Spleen (tissue), 11 donors: ENCODE measurements around the gene CGNL1. TPM values are rescaled to one million over a fixed set of nuclear protein-coding genes. Genes with fewer than 3 reads are reported as not detected.

ENCODE experiments used
- DNase-seq: peaks from one replicate; pipeline ENCODE4 v3.0.0-alpha.2; 2020
- H3K27ac ChIP-seq, 8 donors: fragments of 200-600 bp; sonication (generic) in 7 of 8; 1 replicate in 4 of 8; 2 replicates in 4 of 8; pipeline versions ENCODE4 v1.5.0 to v1.8.0; 2016 to 2021; ENCODE audit warnings: inconsistent platforms in 4 of 8, mild to moderate bottlenecking in 4 of 8, moderate library complexity in 1 of 8
- H3K27me3 ChIP-seq, 7 donors: fragments of 200-600 bp; sonication (generic) in 6 of 7; replicated peaks in 1 of 7; 1 replicate in 4 of 7; 2 replicates in 3 of 7; pipeline versions ENCODE4 v1.5.0 to v1.8.0; 2016 to 2021; ENCODE audit warnings: inconsistent platforms in 3 of 7, mild to moderate bottlenecking in 1 of 7
- H3K36me3 ChIP-seq, 6 donors: fragments of 200-600 bp; sonication (generic) in 5 of 6; 1 replicate in 4 of 6; 2 replicates in 2 of 6; pipeline versions ENCODE4 v1.5.0 to v1.8.0; 2016 to 2021; ENCODE audit warnings: inconsistent platforms in 2 of 6
- H3K4me1 ChIP-seq, 6 donors: fragments of 200-600 bp; sonication (generic) in 5 of 6; 1 replicate in 3 of 6; 2 replicates in 3 of 6; pipeline versions ENCODE4 v1.5.0 to v1.8.0; 2016 to 2021; ENCODE audit warnings: inconsistent platforms in 3 of 6
- H3K4me3 ChIP-seq, 8 donors: fragments of 200-600 bp; sonication (generic) in 7 of 8; 1 replicate in 4 of 8; 2 replicates in 4 of 8; pipeline versions ENCODE4 v1.5.0 to v1.8.0; 2016 to 2021; ENCODE audit warnings: inconsistent platforms in 4 of 8, mild to moderate bottlenecking in 4 of 8, moderate library complexity in 2 of 8
- H3K9me3 ChIP-seq, 8 donors: fragments of 200-600 bp; sonication (generic) in 7 of 8; 1 replicate in 4 of 8; 2 replicates in 4 of 8; pipeline versions ENCODE4 v1.5.0 to v1.8.0; 2016 to 2021; ENCODE audit warnings: inconsistent platforms in 4 of 8
- POLR2A ChIP-seq, 3 donors: fragments of 450-650 bp; IDR thresholded peaks; one replicate each; pipeline ENCODE4 v1.5.1; 2017; ENCODE audit warnings: antibody characterized with exemption in 3 of 3, mild to moderate bottlenecking in 1 of 3
- POLR2AphosphoS5 ChIP-seq, 3 donors: sonication (generic); formaldehyde crosslinking; IDR thresholded peaks; one replicate each; pipeline ENCODE4 v1.5.1; 2017; ENCODE audit warnings: antibody characterized with exemption in 3 of 3
- WGBS, 5 donors: extraction: QIAGEN DNeasy Blood & Tissue Kit in 3 of 5; methylation state at CpG; one replicate each; pipeline versions ENCODE4 v1.1.5 to v1.1.7; 2013 to 2018; 5-methylcytosine and 5-hydroxymethylcytosine counted together
- intact Hi-C: fragments of 100-400 bp; cut with DNase I; formaldehyde crosslinking; loops from one replicate; pipeline ENCODE4 v1.15.0; 2023; ENCODE audit warnings: low total_unique reads
- polyA plus RNA-seq, 3 donors: library from polyadenylated mRNA; stranded (reverse); fragments of 200-250 nt; gene quantifications; one replicate each; pipeline ENCODE4 v1.2.1, GENCODE V29; 2013
- total RNA-seq, 7 donors: library from RNA; depleted of rRNA in 3 of 7; stranded (reverse); fragments of >200 nt in 3 of 7; fragmentation: NEBNext Ultra II Directional in 4 of 7; extraction: Animal tissue kit (Norgen Biotek cat#: 25700) in 4 of 7; gene quantifications; one replicate each; pipeline versions ENCODE4 v1.1.0 to v1.2.1, GENCODE V29; 2016 to 2021
- TF ChIP-seq, protein P1 (sequence below), 11 experiments: fragments of 200-600 bp in 7 of 11; fragments of 450-650 bp in 4 of 11; sonication (generic) in 4 of 11; IDR thresholded peaks in 8 of 11; conservative IDR thresholded peaks in 3 of 11; 1 replicate in 7 of 11; 2 replicates in 4 of 11; pipeline versions ENCODE4 v1.4.0 to v1.8.0; 2016 to 2021; ENCODE audit warnings: antibody characterized with exemption in 11 of 11, inconsistent platforms in 4 of 11, mild to moderate bottlenecking in 1 of 11
- donor health status: healthy with polysubstance abuse.
- donor health status: DM: no; HTN: no; CAD: no; lungs with moderate emphysema.
- donor health status: DM: no; HTN: no; CAD: no.
- donor health status: Bipolar disorder and iron deficiency.
- donor health status: healthy.
- donor health status: DM: no; HTN: no; CAD: no.
- donor health status: DM: yes; HTN: yes; CAD: no.

Gene CGNL1
- total and polyA plus RNA-seq, 10 donors: 0.07 to 0.73 (median 0.36) TPM

DNA sequence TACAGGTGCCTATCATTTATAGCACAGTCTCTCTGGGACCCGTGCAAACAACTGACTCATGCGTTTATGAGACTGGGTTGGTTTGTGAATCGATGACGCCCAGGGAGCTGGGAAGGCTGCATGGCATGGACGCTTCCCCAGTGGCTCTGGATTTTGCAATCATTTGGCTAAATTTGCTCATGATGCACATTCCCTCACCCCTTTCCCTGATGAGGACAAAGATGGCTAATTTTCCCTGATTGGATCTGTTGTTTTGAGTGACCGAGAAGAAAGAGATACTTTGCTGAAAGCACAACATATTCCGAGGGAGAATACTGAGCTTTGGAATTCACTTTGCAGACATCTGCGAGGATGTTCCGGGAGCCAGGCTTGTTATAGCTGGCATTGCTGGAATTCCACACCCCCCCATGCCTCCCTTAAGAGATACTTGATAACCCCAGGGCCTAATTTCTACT lies 51.1 kb downstream of the CGNL1 start:
- Histone ChIP-seq H3K4me1 (no peaks in the 10 kb centered on the region), H3K27me3 (no peaks in the 10 kb centered on the region), H3K9me3 (no peaks in the 10 kb centered on the region), H3K4me3 (no peak overlapping the region), H3K27ac (no peak overlapping the region), H3K36me3 (no peaks in the 10 kb centered on the region)
- WGBS, 5 donors: 77 to 88% (median 78%) methylated on average over 9 of the region's 9 CpGs
- no peak for DNase-seq
- intact Hi-C loops: no loop called here
- TF ChIP-seq POLR2A (IDR thresholded peaks at IDR 0.05): no peak

DNA sequence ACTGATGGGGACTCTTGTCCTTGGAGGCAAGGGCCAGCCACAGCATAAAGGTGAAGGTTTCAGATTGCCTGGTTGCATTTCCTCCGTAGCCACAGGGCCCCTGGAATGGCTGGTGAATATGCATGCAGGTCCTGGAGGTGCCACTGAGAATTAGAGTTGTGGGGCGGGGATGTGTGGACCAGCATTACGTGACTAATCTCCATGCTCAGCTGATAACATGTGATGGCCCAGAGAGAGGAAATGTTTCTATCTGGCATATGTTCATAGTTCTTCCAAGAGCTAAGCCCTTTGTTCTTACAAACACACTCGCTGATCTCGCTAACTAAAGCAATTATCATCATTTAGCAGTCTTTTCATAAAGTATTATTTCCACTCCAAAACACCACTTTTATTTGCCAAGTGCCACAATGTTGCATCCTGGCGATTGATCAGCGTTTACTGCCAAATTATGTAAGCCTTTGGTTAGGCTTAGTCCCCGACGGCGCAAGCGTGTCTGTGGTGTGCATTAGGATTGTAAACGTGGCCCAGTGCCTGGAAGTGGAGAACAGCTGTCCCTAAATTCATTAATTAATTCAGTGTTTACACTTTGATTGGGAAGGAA lies 55.9 kb downstream of the CGNL1 start:
- H3K27me3 ChIP-seq: peaks cover 0 to 8% (median 3%) of the 10 kb centered on the region in 7 donors
- TF ChIP-seq, protein P1, sequence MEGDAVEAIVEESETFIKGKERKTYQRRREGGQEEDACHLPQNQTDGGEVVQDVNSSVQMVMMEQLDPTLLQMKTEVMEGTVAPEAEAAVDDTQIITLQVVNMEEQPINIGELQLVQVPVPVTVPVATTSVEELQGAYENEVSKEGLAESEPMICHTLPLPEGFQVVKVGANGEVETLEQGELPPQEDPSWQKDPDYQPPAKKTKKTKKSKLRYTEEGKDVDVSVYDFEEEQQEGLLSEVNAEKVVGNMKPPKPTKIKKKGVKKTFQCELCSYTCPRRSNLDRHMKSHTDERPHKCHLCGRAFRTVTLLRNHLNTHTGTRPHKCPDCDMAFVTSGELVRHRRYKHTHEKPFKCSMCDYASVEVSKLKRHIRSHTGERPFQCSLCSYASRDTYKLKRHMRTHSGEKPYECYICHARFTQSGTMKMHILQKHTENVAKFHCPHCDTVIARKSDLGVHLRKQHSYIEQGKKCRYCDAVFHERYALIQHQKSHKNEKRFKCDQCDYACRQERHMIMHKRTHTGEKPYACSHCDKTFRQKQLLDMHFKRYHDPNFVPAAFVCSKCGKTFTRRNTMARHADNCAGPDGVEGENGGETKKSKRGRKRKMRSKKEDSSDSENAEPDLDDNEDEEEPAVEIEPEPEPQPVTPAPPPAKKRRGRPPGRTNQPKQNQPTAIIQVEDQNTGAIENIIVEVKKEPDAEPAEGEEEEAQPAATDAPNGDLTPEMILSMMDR (IDR thresholded peaks at IDR 0.05 in 8 of 11, conservative IDR thresholded peaks at IDR 0.05 in 3 of 11): no peak
- TF ChIP-seq POLR2AphosphoS5 (IDR thresholded peaks at IDR 0.05) (no peak), POLR2A (IDR thresholded peaks at IDR 0.05) (no peak)
- no peaks in the 10 kb centered on the region for H3K9me3 ChIP-seq
- H3K36me3 ChIP-seq: no peaks in the 10 kb centered on the region
- no peak overlapping the region for H3K27ac ChIP-seq
- WGBS, 5 donors: 80 to 94% (median 91%) methylated on average over 12 of the region's 12 CpGs
- no peak overlapping the region for H3K4me3 ChIP-seq
- no peak for DNase-seq
- H3K4me1 ChIP-seq: no peaks in the 10 kb centered on the region
- intact Hi-C loops: no loop called here

DNA sequence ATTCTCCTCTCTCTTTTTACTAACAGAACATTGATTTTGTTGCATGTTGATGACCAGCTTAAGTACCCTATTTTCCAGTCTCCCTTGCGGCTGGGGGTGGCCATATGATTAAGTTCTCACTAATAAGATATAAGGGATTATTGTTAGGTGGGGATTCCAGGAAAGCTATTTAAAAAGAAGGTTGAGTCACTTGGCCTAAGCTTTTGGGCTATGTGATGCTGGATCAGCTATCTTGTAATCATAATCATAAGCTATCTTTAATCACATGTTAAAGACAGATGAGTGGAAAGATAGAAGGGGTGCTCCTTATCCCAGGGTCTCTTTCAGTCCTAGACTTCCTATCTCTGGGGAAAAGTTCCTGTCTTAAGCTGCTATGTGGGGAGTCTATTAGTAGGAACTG lies 59.9 kb downstream of the CGNL1 start:
- intact Hi-C loops: no loop called here
- 86 to 100% (median 97%) methylated on average over 1 of the region's 1 CpG for WGBS, 5 donors
- Histone ChIP-seq H3K4me3 (no peak overlapping the region), H3K27me3 (peaks cover 0 to 8% (median 3%) of the 10 kb centered on the region in 7 donors), H3K4me1 (peaks cover 0 to 7% (median 0%) of the 10 kb centered on the region in 6 donors), H3K36me3 (no peaks in the 10 kb centered on the region), H3K27ac (no peak overlapping the region), H3K9me3 (no peaks in the 10 kb centered on the region)
- TF ChIP-seq POLR2A (IDR thresholded peaks at IDR 0.05) (no peak), POLR2AphosphoS5 (IDR thresholded peaks at IDR 0.05) (no peak)
- no peak for DNase-seq

DNA sequence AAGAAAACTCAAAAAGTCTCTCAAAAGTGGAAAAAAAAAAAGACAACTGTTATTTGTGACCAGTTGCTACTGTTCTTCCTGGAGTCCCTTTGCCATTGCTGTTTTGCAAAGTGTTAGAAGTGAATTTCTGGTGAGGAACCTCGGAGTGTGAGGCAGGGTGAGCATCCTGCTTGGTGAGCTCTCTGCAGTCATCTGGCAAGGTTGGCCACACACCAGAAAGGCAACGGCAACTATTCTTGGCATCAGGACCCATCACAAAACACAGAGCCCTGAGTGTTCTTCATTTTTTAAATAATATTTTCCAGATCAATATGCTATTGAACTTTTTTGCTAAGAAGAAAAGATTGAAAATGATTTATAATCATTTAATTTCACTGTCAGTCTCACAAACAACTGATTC lies 60.7 kb downstream of the CGNL1 start:
- intact Hi-C loops: no loop called here
- H3K27me3 ChIP-seq: peaks cover 0 to 8% (median 3%) of the 10 kb centered on the region in 7 donors
- no peaks in the 10 kb centered on the region for H3K9me3 ChIP-seq
- DNase-seq: no peak
- H3K36me3 ChIP-seq: no peaks in the 10 kb centered on the region
- no peak overlapping the region for H3K27ac ChIP-seq
- TF ChIP-seq, protein P1 (IDR thresholded peaks at IDR 0.05 in 8 of 11, conservative IDR thresholded peaks at IDR 0.05 in 3 of 11): no peak
- TF ChIP-seq POLR2AphosphoS5 (IDR thresholded peaks at IDR 0.05): no peak
- TF ChIP-seq POLR2A (IDR thresholded peaks at IDR 0.05): no peak
- 75 to 85% (median 79%) methylated on average over 2 of the region's 2 CpGs for WGBS, 5 donors
- H3K4me1 ChIP-seq: peaks cover 0 to 7% (median 0%) of the 10 kb centered on the region in 6 donors
- no peak overlapping the region for H3K4me3 ChIP-seq

DNA sequence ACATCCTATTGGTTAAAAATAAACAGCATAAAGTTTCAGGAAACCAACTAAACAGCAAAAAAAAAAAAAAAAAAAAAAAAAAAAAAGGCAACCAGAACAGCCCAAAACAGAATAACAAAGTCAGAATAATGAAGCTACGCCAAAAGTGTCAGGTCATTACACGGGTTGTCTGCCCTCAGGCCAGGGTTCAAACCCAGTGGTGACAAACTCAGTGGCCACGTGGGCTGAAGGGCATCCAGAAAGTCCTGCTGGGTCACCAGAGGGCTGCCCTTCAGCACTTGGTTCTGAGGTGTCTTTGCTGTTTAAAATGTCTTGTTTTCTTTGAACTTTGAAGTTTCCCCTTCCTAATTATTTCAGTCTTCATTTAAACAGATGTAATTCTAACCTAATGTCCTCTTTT lies 61.3 kb downstream of the CGNL1 start:
- Histone ChIP-seq H3K27me3 (peaks cover 0 to 8% (median 3%) of the 10 kb centered on the region in 7 donors), H3K27ac (no peak overlapping the region), H3K4me1 (peaks cover 0 to 7% (median 0%) of the 10 kb centered on the region in 6 donors), H3K9me3 (no peaks in the 10 kb centered on the region), H3K4me3 (no peak overlapping the region), H3K36me3 (no peaks in the 10 kb centered on the region)
- no peak for DNase-seq
- intact Hi-C loops: no loop called here
- TF ChIP-seq, protein P1 (IDR thresholded peaks at IDR 0.05 in 8 of 11, conservative IDR thresholded peaks at IDR 0.05 in 3 of 11): no peak
- TF ChIP-seq POLR2AphosphoS5 (IDR thresholded peaks at IDR 0.05): no peak
- TF ChIP-seq POLR2A (IDR thresholded peaks at IDR 0.05): no peak
- 73 to 93% (median 81%) methylated on average over 3 of the region's 3 CpGs for WGBS, 5 donors
